Endothelial cell of umbilical vein (primary cell): ENCODE results near the gene ALDH1A2. TPM values are rescaled to one million over a fixed set of nuclear protein-coding genes. Genes with fewer than 3 reads are reported as not detected.

Experiments used
- BruUV-seq: library from RNA; stranded (reverse); fragments of 400-500 nt; replicated peaks from 2 replicates; lab custom pipeline; 2021; lab: Mats Ljungman, UMichigan
- CTCF ChIA-PET: fragments of 300-600, 350-600 bp; sonication (Branson Sonifier 250); formaldehyde crosslinking; loops from one replicate; lab custom pipeline; 2021; ENCODE audit warnings: antibody characterized with exemption, inconsistent platforms; lab: Charles Lee
- POLR2A ChIA-PET: fragments of 300-600, 350-600 bp; sonication (Branson Sonifier 250); formaldehyde crosslinking; loops from one replicate; lab custom pipeline; 2021; ENCODE audit warnings: antibody characterized with exemption, inconsistent platforms; lab: Charles Lee
- DNase-seq: peaks from one replicate; pipeline ENCODE4 v3.0.0-alpha.2; 2011; ENCODE audit warnings: low read depth, low spot score
- FAIRE-seq: peaks from 2 replicates; lab custom pipeline; 2011; peaks lifted over from hg19 to GRCh38; lab: Jason Lieb, UNC
- H2AFZ ChIP-seq: 2 replicates; pipeline ENCODE4 v1.6.0; 2012; ENCODE audit warnings: low read depth, low read length, control low read depth, inconsistent platforms
- H3K27ac ChIP-seq: 2 replicates; pipeline ENCODE4 v1.5.1; 2011; ENCODE audit warnings: low read depth, mild to moderate bottlenecking, control low read depth, low read length, moderate library complexity; ENCODE audit not compliant: insufficient read depth
- H3K27me3 ChIP-seq, 2 experiments: 2 replicates each; pipeline versions ENCODE4 v1.6.0 to v1.6.1; 2011; ENCODE audit warnings: low read length in 2 of 2, mixed read lengths in 1 of 2; ENCODE audit not compliant: control insufficient read depth in 2 of 2, insufficient read depth in 2 of 2
- H3K36me3 ChIP-seq, 2 experiments: 2 replicates in 1 of 2; 3 replicates in 1 of 2; pipeline ENCODE4 v1.5.1; 2011; ENCODE audit warnings: low read length in 2 of 2, mild to moderate bottlenecking in 1 of 2, moderate library complexity in 1 of 2; ENCODE audit not compliant: control insufficient read depth in 2 of 2, insufficient read depth in 2 of 2; ENCODE audit errors: extremely low read depth in 1 of 2
- H3K4me1 ChIP-seq: 3 replicates; pipeline ENCODE4 v1.5.1; 2011; ENCODE audit warnings: mild to moderate bottlenecking, low read length; ENCODE audit not compliant: control insufficient read depth, insufficient read depth; ENCODE audit errors: extremely low read depth
- H3K4me2 ChIP-seq: 2 replicates; pipeline ENCODE4 v1.6.1; 2011; ENCODE audit warnings: low read length, control low read depth, mixed read lengths; ENCODE audit not compliant: insufficient read depth
- H3K4me3 ChIP-seq, 3 experiments: fragments of 200-600 bp in 1 of 3; sonication (generic), shearing (Covaris generic) in 1 of 3; replicated peaks in 1 of 3; 2 replicates each; pipeline ENCODE4 v1.5.1; 2011 to 2016; ENCODE audit warnings: control low read depth in 3 of 3, low read length in 3 of 3, mild to moderate bottlenecking in 2 of 3, inconsistent platforms in 1 of 3, low read depth in 1 of 3, moderate library complexity in 1 of 3; ENCODE audit not compliant: insufficient read depth in 1 of 3
- H3K79me2 ChIP-seq: 2 replicates; pipeline ENCODE4 v1.6.0; 2012; ENCODE audit warnings: low read length, inconsistent platforms; ENCODE audit not compliant: control insufficient read depth, insufficient read depth
- H3K9ac ChIP-seq: replicated peaks from 2 replicates; pipeline ENCODE3; 2011; ENCODE audit warnings: low read length, control low read depth; ENCODE audit not compliant: insufficient read depth; ENCODE audit errors: extremely low read depth
- H3K9me1 ChIP-seq: replicated peaks from 3 replicates; pipeline ENCODE4 v1.6.0; 2011; ENCODE audit warnings: mild to moderate bottlenecking, low read length; ENCODE audit not compliant: control insufficient read depth, insufficient read depth; ENCODE audit errors: extremely low read depth
- H3K9me3 ChIP-seq: replicated peaks from 2 replicates; pipeline ENCODE4 v1.5.1; 2012; ENCODE audit warnings: low read length, inconsistent platforms; ENCODE audit not compliant: control insufficient read depth, insufficient read depth
- H4K20me1 ChIP-seq: replicated peaks from 2 replicates; pipeline ENCODE3; 2011; ENCODE audit warnings: mild to moderate bottlenecking, low read length; ENCODE audit not compliant: control insufficient read depth, insufficient read depth; ENCODE audit errors: extremely low read depth
- EZH2 ChIP-seq: IDR thresholded peaks from 2 replicates; pipeline ENCODE4 v1.6.1; 2012; ENCODE audit warnings: borderline replicate concordance, low read depth, mild to moderate bottlenecking, moderate library complexity, low read length, inconsistent platforms; ENCODE audit not compliant: severe bottlenecking
- FOS ChIP-seq: IDR thresholded peaks from 2 replicates; pipeline ENCODE4 v1.6.1; 2011; ENCODE audit warnings: mild to moderate bottlenecking, low read length, moderate library complexity, borderline replicate concordance; ENCODE audit not compliant: insufficient read depth
- GATA2 ChIP-seq: IDR thresholded peaks from 2 replicates; pipeline ENCODE4 v1.7.0; 2011; ENCODE audit warnings: low read depth, mild to moderate bottlenecking, moderate library complexity, mixed read lengths, low read length; ENCODE audit not compliant: insufficient read length, insufficient read depth
- JUN ChIP-seq: IDR thresholded peaks from 2 replicates; pipeline ENCODE4 v1.6.1; 2011; ENCODE audit warnings: borderline replicate concordance, low read depth; ENCODE audit not compliant: insufficient read length, insufficient read depth
- MYC ChIP-seq: IDR thresholded peaks from one replicate; pipeline ENCODE4 v1.6.1; 2011; ENCODE audit warnings: mild to moderate bottlenecking, low read depth, low read length
- POLR2A ChIP-seq: IDR thresholded peaks from 2 replicates; pipeline ENCODE4 v1.6.1; 2012; ENCODE audit warnings: low read depth, mild to moderate bottlenecking, control low read depth, low read length
- POLR2AphosphoS5 ChIP-seq: IDR thresholded peaks from 2 replicates; pipeline ENCODE4 v1.6.1; 2012; ENCODE audit warnings: low read depth, mild to moderate bottlenecking, control low read depth, low read length, moderate library complexity; ENCODE audit not compliant: insufficient read depth
- dilution Hi-C: fragments of 300-500 bp; cut with MboI; formaldehyde crosslinking; loops from one replicate; pipeline ENCODE4 v1.15.0; 2019; ENCODE audit warnings: low sequenced_read_pairs; ENCODE audit not compliant: extremely low pct_ligation_motif_present
- intact Hi-C: fragments of 100-400 bp; cut with micrococcal nuclease; formaldehyde crosslinking; loops from one replicate; pipeline ENCODE4 v1.10.0; 2022
- polyA plus RNA-seq, 4 experiments: library from polyadenylated mRNA; depleted of rRNA in 3 of 4; stranded (reverse) in 3 of 4; unstranded in 1 of 4; fragments of >200 nt; gene quantifications; 2 replicates each; pipeline versions ENCODE4 v1.2.1 to v1.2.3, GENCODE V29; 2011 to 2012; ENCODE audit warnings: missing spikeins in 1 of 4
- total RNA-seq: library from RNA; stranded (reverse); gene quantifications from 2 replicates; pipeline ENCODE4 v1.2.3, GENCODE V29; 2021
- TF ChIP-seq, protein P1 (sequence below), 2 donors: IDR thresholded peaks; 1 replicate in 1 of 2; 2 replicates in 1 of 2; pipeline ENCODE4 v1.5.1; 2011; ENCODE audit warnings: low read length in 2 of 2, mild to moderate bottlenecking in 2 of 2, moderate library complexity in 2 of 2, control low read depth in 1 of 2, inconsistent platforms in 1 of 2, low read depth in 1 of 2; ENCODE audit not compliant: insufficient read depth in 1 of 2; ENCODE audit errors: extremely low read depth in 1 of 2
- TF ChIP-seq, protein P2 (sequence below): IDR thresholded peaks from 2 replicates; pipeline ENCODE4 v1.6.1; 2011; ENCODE audit not compliant: insufficient read depth, insufficient read length

The ALDH1A2 gene
- total and polyA plus RNA-seq, 2 donors (not counting 3 experiments of a cell fraction or from before 2014, with no cell fraction given): 16.3 to 34.9 TPM

DNA sequence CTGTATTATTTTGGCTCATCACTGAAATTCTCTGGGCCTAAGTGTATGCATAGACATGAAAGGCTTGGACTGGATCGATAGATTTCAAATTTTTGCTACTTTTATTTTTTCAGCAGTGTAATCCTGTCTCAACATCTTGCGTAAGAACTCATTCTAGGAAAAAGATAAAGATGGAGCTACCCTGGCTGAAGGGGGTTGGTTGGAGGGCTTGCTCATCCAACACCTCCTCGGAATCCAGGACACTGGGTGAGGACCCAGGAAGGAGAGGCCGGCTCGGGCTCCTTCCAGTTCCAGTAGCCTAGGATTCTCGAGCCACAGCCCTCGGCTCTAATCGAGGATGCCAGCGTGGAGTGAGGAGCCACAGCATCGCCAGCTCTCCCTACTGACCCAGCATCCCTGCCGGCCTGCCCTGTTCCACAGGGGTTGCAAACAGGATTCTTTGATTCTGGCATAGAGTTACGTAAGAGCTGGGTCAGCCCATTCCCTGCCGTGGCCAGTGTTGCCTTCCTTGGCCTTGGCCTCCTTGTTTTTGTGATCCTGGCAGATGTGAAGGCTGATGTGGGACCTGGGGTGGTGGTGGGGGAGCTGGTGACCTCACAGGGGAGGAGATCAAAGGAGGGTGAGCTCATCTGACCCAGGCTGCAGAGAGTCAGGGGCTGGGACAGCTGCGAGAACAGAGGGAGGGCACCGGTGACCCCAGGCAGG lies 149.5 kb downstream of the ALDH1A2 start:
- no peak overlapping the region for H3K27ac ChIP-seq
- H3K79me2 ChIP-seq: no peaks in the 10 kb centered on the region
- H3K36me3 ChIP-seq: no peaks in the 10 kb centered on the region
- intact Hi-C loops (no loop called here), dilution Hi-C loops (no loop called here)
- no peak overlapping the region for H2AFZ ChIP-seq
- no peaks in the 10 kb centered on the region for H3K9me3 ChIP-seq
- H3K9me1 ChIP-seq: no peaks in the 10 kb centered on the region
- FAIRE-seq (no peak), DNase-seq (no peak)
- peaks cover 5% of the 10 kb centered on the region for H3K4me1 ChIP-seq
- ChIA-PET POLR2A (no interaction called here), CTCF (interaction anchor here (1.0 kb wide), 1 partner anchor 155 kb away, joined by 3 read pairs; no protein-coding TSS in a partner anchor)
- no peaks in the 10 kb centered on the region for H4K20me1 ChIP-seq
- H3K27me3 ChIP-seq: no peaks in the 10 kb centered on the region
- no peak overlapping the region for H3K4me2 ChIP-seq
- no peak for TF ChIP-seq MYC
- TF ChIP-seq POLR2AphosphoS5: no peak
- no peak for TF ChIP-seq FOS
- TF ChIP-seq POLR2A: no peak
- no peak for TF ChIP-seq EZH2
- TF ChIP-seq, protein P1, sequence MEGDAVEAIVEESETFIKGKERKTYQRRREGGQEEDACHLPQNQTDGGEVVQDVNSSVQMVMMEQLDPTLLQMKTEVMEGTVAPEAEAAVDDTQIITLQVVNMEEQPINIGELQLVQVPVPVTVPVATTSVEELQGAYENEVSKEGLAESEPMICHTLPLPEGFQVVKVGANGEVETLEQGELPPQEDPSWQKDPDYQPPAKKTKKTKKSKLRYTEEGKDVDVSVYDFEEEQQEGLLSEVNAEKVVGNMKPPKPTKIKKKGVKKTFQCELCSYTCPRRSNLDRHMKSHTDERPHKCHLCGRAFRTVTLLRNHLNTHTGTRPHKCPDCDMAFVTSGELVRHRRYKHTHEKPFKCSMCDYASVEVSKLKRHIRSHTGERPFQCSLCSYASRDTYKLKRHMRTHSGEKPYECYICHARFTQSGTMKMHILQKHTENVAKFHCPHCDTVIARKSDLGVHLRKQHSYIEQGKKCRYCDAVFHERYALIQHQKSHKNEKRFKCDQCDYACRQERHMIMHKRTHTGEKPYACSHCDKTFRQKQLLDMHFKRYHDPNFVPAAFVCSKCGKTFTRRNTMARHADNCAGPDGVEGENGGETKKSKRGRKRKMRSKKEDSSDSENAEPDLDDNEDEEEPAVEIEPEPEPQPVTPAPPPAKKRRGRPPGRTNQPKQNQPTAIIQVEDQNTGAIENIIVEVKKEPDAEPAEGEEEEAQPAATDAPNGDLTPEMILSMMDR (IDR thresholded peaks at IDR 0.05; ENCODE audit: extremely low read depth in 1 of 2, insufficient read depth in 1 of 2, low read depth in 1 of 2, low read length in 2 of 2): no peak
- TF ChIP-seq, protein P2, sequence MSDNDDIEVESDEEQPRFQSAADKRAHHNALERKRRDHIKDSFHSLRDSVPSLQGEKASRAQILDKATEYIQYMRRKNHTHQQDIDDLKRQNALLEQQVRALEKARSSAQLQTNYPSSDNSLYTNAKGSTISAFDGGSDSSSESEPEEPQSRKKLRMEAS: no peak
- TF ChIP-seq GATA2: no peak
- TF ChIP-seq JUN: no peak
- BruUV-seq: no TSS peak
- no peak overlapping the region for H3K9ac ChIP-seq
- H3K4me3 ChIP-seq: no peak overlapping the region
